Measurements from ENCODE around the gene MRM2.

The MRM2 gene

DNA sequence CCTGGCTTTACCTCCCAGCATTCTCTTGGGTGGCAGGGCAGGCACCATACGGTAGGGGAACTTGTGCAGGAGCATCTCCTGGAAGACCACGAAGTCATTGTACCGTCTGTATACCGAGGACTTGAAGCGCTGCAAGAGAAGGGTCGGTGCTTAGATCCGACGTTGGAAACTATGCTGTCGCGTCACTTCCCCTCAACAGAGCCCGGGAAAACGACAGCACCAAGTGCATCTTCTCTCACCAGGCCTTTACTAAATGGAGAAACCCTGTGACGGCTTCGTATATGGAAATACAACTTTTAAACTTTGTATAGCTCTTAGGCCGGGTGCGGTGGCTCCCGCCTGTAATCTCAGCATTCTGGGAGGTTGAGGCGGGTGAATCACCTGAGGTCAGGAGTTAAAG is 33.1 kb upstream of the MRM2 start:
- TF ChIP-seq, protein P1, sequence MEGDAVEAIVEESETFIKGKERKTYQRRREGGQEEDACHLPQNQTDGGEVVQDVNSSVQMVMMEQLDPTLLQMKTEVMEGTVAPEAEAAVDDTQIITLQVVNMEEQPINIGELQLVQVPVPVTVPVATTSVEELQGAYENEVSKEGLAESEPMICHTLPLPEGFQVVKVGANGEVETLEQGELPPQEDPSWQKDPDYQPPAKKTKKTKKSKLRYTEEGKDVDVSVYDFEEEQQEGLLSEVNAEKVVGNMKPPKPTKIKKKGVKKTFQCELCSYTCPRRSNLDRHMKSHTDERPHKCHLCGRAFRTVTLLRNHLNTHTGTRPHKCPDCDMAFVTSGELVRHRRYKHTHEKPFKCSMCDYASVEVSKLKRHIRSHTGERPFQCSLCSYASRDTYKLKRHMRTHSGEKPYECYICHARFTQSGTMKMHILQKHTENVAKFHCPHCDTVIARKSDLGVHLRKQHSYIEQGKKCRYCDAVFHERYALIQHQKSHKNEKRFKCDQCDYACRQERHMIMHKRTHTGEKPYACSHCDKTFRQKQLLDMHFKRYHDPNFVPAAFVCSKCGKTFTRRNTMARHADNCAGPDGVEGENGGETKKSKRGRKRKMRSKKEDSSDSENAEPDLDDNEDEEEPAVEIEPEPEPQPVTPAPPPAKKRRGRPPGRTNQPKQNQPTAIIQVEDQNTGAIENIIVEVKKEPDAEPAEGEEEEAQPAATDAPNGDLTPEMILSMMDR (conservative IDR thresholded peaks at IDR 0.05; ENCODE audit: control insufficient read depth, insufficient read depth, low read depth, low read length) = no peak

DNA sequence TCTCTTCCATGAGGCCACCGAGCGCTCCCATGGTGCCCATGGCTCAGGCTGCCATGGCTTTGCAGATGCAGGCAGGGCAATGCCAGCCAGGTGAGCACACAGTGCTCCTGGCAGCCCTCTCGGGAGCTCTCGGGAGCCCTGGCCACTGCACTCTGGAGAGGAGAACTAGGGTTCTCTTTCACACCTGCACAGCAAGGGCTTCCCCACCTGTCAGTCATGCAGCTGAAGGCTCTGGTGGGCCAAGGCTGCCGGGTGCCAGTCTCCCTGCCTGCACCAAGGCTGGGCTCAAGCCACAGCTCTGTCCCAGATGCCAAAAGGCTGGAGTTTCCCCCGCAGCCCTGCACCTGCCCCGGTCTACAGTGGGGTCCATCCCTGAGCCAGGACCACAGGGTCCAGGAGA is 32.7 kb upstream of the MRM2 start:
- TF ChIP-seq, protein P1 (conservative IDR thresholded peaks at IDR 0.05; ENCODE audit: control insufficient read depth, insufficient read depth, low read depth, low read length) = no peak
- no peak for DNase-seq (ENCODE audit: low read depth)
- no peak overlapping the region for H3K4me3 ChIP-seq (ENCODE audit: control insufficient read depth, low read depth, low read length)

More for the DNA sequence above, 33.1 kb upstream of the MRM2 start:
- H3K4me3 ChIP-seq (ENCODE audit: control insufficient read depth, low read depth, low read length) = no peak overlapping the region
- no peak for DNase-seq (ENCODE audit: low read depth)

DNA sequence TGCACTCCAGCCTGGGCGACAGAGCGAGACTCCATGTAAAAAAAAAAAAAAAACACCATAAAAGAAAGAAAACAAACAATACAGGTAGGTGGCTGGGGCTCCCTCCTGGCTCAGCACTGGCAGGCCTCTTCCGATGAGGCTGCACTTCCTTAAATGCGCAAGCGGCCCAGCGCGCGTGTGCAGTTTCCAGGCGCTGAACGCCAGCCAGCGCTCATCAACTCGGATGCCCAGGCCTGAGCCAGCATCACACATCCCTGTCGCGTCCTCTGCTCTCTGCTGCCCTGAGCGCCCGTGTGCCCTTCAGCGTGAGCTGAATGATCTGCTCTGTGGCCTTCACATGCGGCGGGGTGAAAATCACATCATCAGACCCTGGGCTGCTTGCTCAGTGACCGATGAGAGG is 31.9 kb upstream of the MRM2 start:
- no peak overlapping the region for H3K4me3 ChIP-seq (ENCODE audit: control insufficient read depth, low read depth, low read length)
- DNase-seq (ENCODE audit: low read depth) = no peak
- TF ChIP-seq, protein P1 (conservative IDR thresholded peaks at IDR 0.05; ENCODE audit: control insufficient read depth, insufficient read depth, low read depth, low read length) = no peak

DNA sequence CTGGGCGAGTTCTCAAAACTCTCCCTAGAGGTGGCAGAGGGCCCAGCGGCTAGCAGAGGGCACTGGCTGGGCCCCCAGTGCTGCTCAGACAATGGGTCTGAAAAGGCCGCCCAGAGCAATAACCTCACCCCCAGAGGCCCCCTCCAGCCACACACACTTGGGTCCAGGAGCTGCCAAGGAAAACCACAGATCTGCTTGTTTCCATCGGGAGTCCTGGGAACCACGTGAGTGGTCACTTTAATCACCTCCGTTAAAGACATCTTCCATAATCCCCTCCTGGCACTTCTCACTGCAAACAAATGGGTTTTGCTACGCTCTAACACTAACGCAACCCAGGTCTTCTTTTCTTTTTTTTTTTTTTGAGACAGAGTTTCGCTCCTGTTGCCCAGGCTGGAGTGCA is 30.0 kb upstream of the MRM2 start:
- TF ChIP-seq, protein P1 (conservative IDR thresholded peaks at IDR 0.05; ENCODE audit: control insufficient read depth, insufficient read depth, low read depth, low read length) = no peak
- H3K4me3 ChIP-seq (ENCODE audit: control insufficient read depth, low read depth, low read length) = no peak overlapping the region
- DNase-seq (ENCODE audit: low read depth) = no peak

GRCh38 chr7:2271273-2272026 is 29.4 kb upstream of the MRM2 start:
- TF ChIP-seq, protein P1 (conservative IDR thresholded peaks at IDR 0.05; ENCODE audit: control insufficient read depth, insufficient read depth, low read depth, low read length) = no peak
- no peak for DNase-seq (ENCODE audit: low read depth)
- no peak overlapping the region for H3K4me3 ChIP-seq (ENCODE audit: control insufficient read depth, low read depth, low read length)

- TF ChIP-seq, protein P1 (conservative IDR thresholded peaks at IDR 0.05; ENCODE audit: control insufficient read depth, insufficient read depth, low read depth, low read length) = no peak
- no peak overlapping the region for H3K4me3 ChIP-seq (ENCODE audit: control insufficient read depth, low read depth, low read length)
- no peak for DNase-seq (ENCODE audit: low read depth)
Observed at GRCh38 chr7:2270495-2270894, 28.5 kb upstream of the MRM2 start.
